DOHH2 (cell line): ENCODE results near the gene ST13.

Experiments used
- H3F3A ChIP-seq: fragments of 200-600 bp; sonication (generic), shearing (Covaris generic); 2 replicates; pipeline ENCODE4 v1.6.0; 2016; ENCODE audit warnings: antibody characterized with exemption, mild to moderate bottlenecking; ENCODE audit not compliant: control insufficient read depth, insufficient read depth
- H3K27ac ChIP-seq: fragments of 200-600 bp; sonication (generic); 2 replicates; pipeline ENCODE4 v1.5.1; 2014; ENCODE audit warnings: low read depth, mild to moderate bottlenecking, low read length, moderate library complexity
- H3K27me3 ChIP-seq: fragments of 200-600 bp; sonication (generic); 2 replicates; pipeline ENCODE4 v1.6.1; 2014; ENCODE audit warnings: mild to moderate bottlenecking, low read length, mixed read lengths; ENCODE audit not compliant: control insufficient read depth
- H3K36me3 ChIP-seq: fragments of 200-600 bp; sonication (generic); 2 replicates; pipeline ENCODE4 v1.6.1; 2014; ENCODE audit warnings: mild to moderate bottlenecking, low read length, moderate library complexity, mixed read lengths; ENCODE audit not compliant: control insufficient read depth
- H3K4me1 ChIP-seq: fragments of 200-600 bp; sonication (generic); 2 replicates; pipeline ENCODE4 v1.6.1; 2014; ENCODE audit warnings: mild to moderate bottlenecking, low read length, mixed read lengths; ENCODE audit not compliant: control insufficient read depth
- H3K4me2 ChIP-seq: fragments of 200-600 bp; sonication (generic); 2 replicates; pipeline ENCODE4 v1.6.0; 2014; ENCODE audit warnings: mild to moderate bottlenecking, low read length, moderate library complexity
- H3K4me3 ChIP-seq: fragments of 200-600 bp; sonication (generic); 2 replicates; pipeline ENCODE4 v1.5.1; 2014; ENCODE audit warnings: mild to moderate bottlenecking, low read length, mixed read lengths
- H3K79me2 ChIP-seq: fragments of 200-600 bp; sonication (generic); 2 replicates; pipeline ENCODE4 v1.6.1; 2014; ENCODE audit warnings: mild to moderate bottlenecking, low read length, mixed read lengths; ENCODE audit not compliant: control insufficient read depth
- H3K9me2 ChIP-seq: fragments of 200-600 bp; sonication (generic); replicated peaks from 2 replicates; pipeline ENCODE4 v1.6.1; 2014; ENCODE audit warnings: mild to moderate bottlenecking, low read length, mixed read lengths; ENCODE audit not compliant: control insufficient read depth
- H3K9me3 ChIP-seq: fragments of 200-600 bp; sonication (generic); 2 replicates; pipeline ENCODE4 v1.6.1; 2014; ENCODE audit warnings: antibody characterized with exemption, low read length, mixed read lengths; ENCODE audit not compliant: control insufficient read depth, insufficient read depth
- H4K20me1 ChIP-seq: fragments of 200-600 bp; sonication (generic); 2 replicates; pipeline ENCODE4 v1.6.0; 2014; ENCODE audit warnings: low read depth, mild to moderate bottlenecking, antibody characterized with exemption, low read length, moderate library complexity; ENCODE audit not compliant: control insufficient read depth, insufficient read depth
- EZH2phosphoT487 ChIP-seq: fragments of 200-600 bp; sonication (generic); IDR thresholded peaks from 2 replicates; pipeline ENCODE4 v1.6.1; 2017; ENCODE audit warnings: borderline replicate concordance, mild to moderate bottlenecking, antibody characterized with exemption, low read length, moderate library complexity, mixed read lengths
- TF ChIP-seq, protein P1 (sequence below): fragments of 200-600 bp; sonication (generic); IDR thresholded peaks from one replicate; pipeline ENCODE4 v1.5.1; 2014; ENCODE audit warnings: antibody characterized with exemption, mild to moderate bottlenecking, low read depth, low read length; ENCODE audit not compliant: poor library complexity, severe bottlenecking

The ST13 gene

DNA sequence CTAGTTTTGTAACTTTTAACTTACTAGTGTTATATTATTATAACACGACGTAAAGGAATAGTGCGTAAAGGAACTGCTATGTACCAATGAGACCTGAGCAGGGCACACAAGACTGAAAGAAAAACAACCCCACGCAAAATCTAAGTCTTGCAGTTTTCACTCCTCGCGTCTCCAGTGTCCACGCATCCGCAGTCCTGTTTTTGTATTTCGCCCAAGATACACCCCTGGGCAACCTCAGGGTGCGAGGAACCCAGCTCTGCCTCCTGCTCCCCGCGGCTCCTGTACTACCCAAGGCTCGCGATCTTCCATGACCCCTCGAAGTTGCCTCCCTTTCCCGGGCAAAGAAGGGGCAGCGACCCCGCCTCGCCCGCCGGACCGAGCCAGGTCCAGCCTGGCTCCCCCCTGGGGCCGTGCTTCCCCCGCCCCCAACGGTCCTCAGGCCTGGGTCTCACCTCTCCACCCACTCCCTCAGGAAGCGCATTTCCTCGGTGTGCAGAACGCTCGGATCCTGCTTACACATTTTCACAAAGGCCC, 393 bp downstream of the ST13 start:
- Histone ChIP-seq H3K36me3 (peaks cover 56% of the 10 kb centered on the region), H3K4me1 (peaks cover 44% of the 10 kb centered on the region), H3K4me3 (peak overlapping the region; percentile 99), H3K4me2 (peak overlapping the region; percentile 75), H3K9me3 (no peaks in the 10 kb centered on the region), H3K9me2 (no peaks in the 10 kb centered on the region), H3F3A (peaks cover under 1% of the 10 kb centered on the region; the same call in 1 of the 2 replicates), H3K79me2 (peaks cover 95% of the 10 kb centered on the region), H4K20me1 (peaks cover 16% of the 10 kb centered on the region; the same call in 1 of the 2 replicates), H3K27me3 (no peaks in the 10 kb centered on the region), H3K27ac (peak overlapping the region; percentile 88)
- TF ChIP-seq, protein P1, sequence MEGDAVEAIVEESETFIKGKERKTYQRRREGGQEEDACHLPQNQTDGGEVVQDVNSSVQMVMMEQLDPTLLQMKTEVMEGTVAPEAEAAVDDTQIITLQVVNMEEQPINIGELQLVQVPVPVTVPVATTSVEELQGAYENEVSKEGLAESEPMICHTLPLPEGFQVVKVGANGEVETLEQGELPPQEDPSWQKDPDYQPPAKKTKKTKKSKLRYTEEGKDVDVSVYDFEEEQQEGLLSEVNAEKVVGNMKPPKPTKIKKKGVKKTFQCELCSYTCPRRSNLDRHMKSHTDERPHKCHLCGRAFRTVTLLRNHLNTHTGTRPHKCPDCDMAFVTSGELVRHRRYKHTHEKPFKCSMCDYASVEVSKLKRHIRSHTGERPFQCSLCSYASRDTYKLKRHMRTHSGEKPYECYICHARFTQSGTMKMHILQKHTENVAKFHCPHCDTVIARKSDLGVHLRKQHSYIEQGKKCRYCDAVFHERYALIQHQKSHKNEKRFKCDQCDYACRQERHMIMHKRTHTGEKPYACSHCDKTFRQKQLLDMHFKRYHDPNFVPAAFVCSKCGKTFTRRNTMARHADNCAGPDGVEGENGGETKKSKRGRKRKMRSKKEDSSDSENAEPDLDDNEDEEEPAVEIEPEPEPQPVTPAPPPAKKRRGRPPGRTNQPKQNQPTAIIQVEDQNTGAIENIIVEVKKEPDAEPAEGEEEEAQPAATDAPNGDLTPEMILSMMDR: no peak
- TF ChIP-seq EZH2phosphoT487: no peak

GRCh38 chr22:40855071-40855978, 1.1 kb downstream of the ST13 start:
- Histone ChIP-seq H4K20me1 (peaks cover 16% of the 10 kb centered on the region; the same call in 1 of the 2 replicates), H3K4me1 (peaks cover 44% of the 10 kb centered on the region), H3K4me3 (peak overlapping the region; percentile 99), H3K9me2 (no peaks in the 10 kb centered on the region), H3K36me3 (peaks cover 56% of the 10 kb centered on the region), H3F3A (no peaks in the 10 kb centered on the region), H3K27me3 (no peaks in the 10 kb centered on the region), H3K9me3 (no peaks in the 10 kb centered on the region), H3K79me2 (peaks cover 95% of the 10 kb centered on the region), H3K4me2 (peak overlapping the region; percentile 75), H3K27ac (peak overlapping the region; percentile 88)
- TF ChIP-seq EZH2phosphoT487: no peak
- TF ChIP-seq, protein P1: no peak

GRCh38 chr22:40853961-40854360, 2.5 kb downstream of the ST13 start:
- H4K20me1 ChIP-seq: peaks cover 16% of the 10 kb centered on the region; the same call in 1 of the 2 replicates
- peaks cover 42% of the 10 kb centered on the region for H3K4me1 ChIP-seq
- H3F3A ChIP-seq: no peaks in the 10 kb centered on the region
- H3K9me3 ChIP-seq: no peaks in the 10 kb centered on the region
- peak overlapping the region; percentile 99 for H3K4me3 ChIP-seq
- no peak for TF ChIP-seq EZH2phosphoT487
- TF ChIP-seq, protein P1: no peak
- peaks cover 93% of the 10 kb centered on the region for H3K79me2 ChIP-seq
- no peaks in the 10 kb centered on the region for H3K27me3 ChIP-seq
- no peaks in the 10 kb centered on the region for H3K9me2 ChIP-seq
- peaks cover 66% of the 10 kb centered on the region for H3K36me3 ChIP-seq
- H3K27ac ChIP-seq: no peak overlapping the region
- peak overlapping the region; percentile 75 for H3K4me2 ChIP-seq
